OCI-LY3 (cell line): ENCODE measurements around the gene EFCAB8.

Experiments
- CTCF ChIP-seq: fragments of 200-600, 300-600 bp; sonication (generic); IDR thresholded peaks from 2 replicates; pipeline ENCODE4 v1.5.1; 2014; ENCODE audit warnings: antibody characterized with exemption, low read length, low read depth
- EZH2phosphoT487 ChIP-seq: fragments of 200-600 bp; shearing (Covaris generic); IDR thresholded peaks from 2 replicates; pipeline ENCODE4 v1.6.1; 2018; ENCODE audit warnings: antibody characterized with exemption, mixed run types, low read depth

DNA sequence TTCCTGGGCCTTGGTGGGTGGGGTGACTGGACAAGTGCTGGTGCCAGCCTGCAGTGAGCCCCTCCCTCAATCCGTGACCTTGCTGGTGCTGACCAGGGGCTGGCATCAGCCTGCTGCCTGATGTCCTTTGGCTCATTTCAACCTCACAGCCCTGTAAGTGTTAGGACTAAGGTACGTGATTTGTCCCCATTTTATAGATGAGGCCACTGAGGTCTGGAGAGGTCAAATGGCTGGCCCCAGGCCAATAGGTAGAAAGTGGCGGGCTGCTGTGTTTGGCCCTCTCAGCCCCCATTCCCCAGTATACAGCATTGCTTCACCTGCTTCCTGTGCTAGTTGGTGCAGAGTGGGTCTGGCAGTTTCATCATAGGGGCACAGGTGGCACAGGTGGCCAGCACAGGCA is 20.1 kb downstream of the EFCAB8 start:
- TF ChIP-seq CTCF: no peak
- no peak for TF ChIP-seq EZH2phosphoT487
